HG02588 (cell line): ENCODE measurements around the gene EWSR1.
"Not testable (repeated sequence)": the region's sequence is repeated elsewhere in the genome, so short reads cannot be mapped to it uniquely, and the experiment has no call there.

ENCODE experiments used
- ATAC-seq: cut with Tn5 transposase; IDR thresholded peaks from one replicate; pipeline ENCODE4 v1.9.1; 2021; ENCODE audit warnings: mild to moderate bottlenecking, moderate library complexity; ENCODE audit not compliant: unreplicated experiment

EWSR1 gene

GRCh38 chr22:29245626-29246385 lies 22.3 kb upstream of the EWSR1 start:
- no peak for ATAC-seq

GRCh38 chr22:29247891-29248290 lies 20.2 kb upstream of the EWSR1 start:
- ATAC-seq: not testable (repeated sequence)

GRCh38 chr22:29251265-29251664 lies 16.8 kb upstream of the EWSR1 start:
- no peak for ATAC-seq

- ATAC-seq: no peak
These were observed 15.8 kb upstream of the EWSR1 start for GRCh38 chr22:29251981-29252911.

GRCh38 chr22:29253561-29254285 lies 14.3 kb upstream of the EWSR1 start:
- ATAC-seq: no peak

- ATAC-seq: no peak
These were observed 13.8 kb upstream of the EWSR1 start for GRCh38 chr22:29254286-29254660.

- no peak for ATAC-seq
These were observed 12.9 kb upstream of the EWSR1 start for GRCh38 chr22:29255064-29255621.

GRCh38 chr22:29256606-29257325 lies 11.3 kb upstream of the EWSR1 start:
- no peak for ATAC-seq

- ATAC-seq: no peak
These were observed 10.3 kb upstream of the EWSR1 start for GRCh38 chr22:29257751-29258181.

GRCh38 chr22:29258407-29259252 lies 9.4 kb upstream of the EWSR1 start:
- no peak for ATAC-seq

- no peak for ATAC-seq
These were observed 8.7 kb upstream of the EWSR1 start for GRCh38 chr22:29259253-29259899.

- ATAC-seq: no peak
These were observed 8.0 kb upstream of the EWSR1 start for GRCh38 chr22:29260031-29260560.

GRCh38 chr22:29260601-29261315 lies 7.3 kb upstream of the EWSR1 start:
- ATAC-seq: no peak

GRCh38 chr22:29263791-29264276 lies 4.2 kb upstream of the EWSR1 start:
- no peak for ATAC-seq

- ATAC-seq: no peak
These were observed 2.8 kb upstream of the EWSR1 start for GRCh38 chr22:29265305-29265704.

- ATAC-seq: no peak
These were observed 2.1 kb upstream of the EWSR1 start for GRCh38 chr22:29265929-29266328.

GRCh38 chr22:29266564-29267461 lies 1.3 kb upstream of the EWSR1 start:
- no peak for ATAC-seq
